ENCODE measurements around the gene USP49. TPM values are rescaled to one million over a fixed set of nuclear protein-coding genes. Genes with fewer than 3 reads are reported as not detected.

The USP49 gene
- total and polyA plus RNA-seq, 2 of the 13 experiments (the other 11 are each of a cell fraction or from before 2014, with no cell fraction given), result 2.9 to 4.3 TPM

- Histone ChIP-seq H2AFZ (ENCODE audit: low read length) (no peak overlapping the region), H3K9me3 (ENCODE audit: low read length) (no peaks in the 10 kb centered on the region), H3K79me2 (ENCODE audit: insufficient read depth, low read length) (no peaks in the 10 kb centered on the region), H3K4me3 (replicated peaks in 1 of 3; ENCODE audit: insufficient read depth in 1 of 3, low read depth in 2 of 3, low read length in 3 of 3) (no peak overlapping the region), H3K4me1 (ENCODE audit: insufficient read depth, low read length) (no peaks in the 10 kb centered on the region), H4K20me1 (ENCODE audit: insufficient read depth, low read length) (no peaks in the 10 kb centered on the region), H3K4me2 (ENCODE audit: low read depth, low read length) (no peak overlapping the region), H3K36me3 (replicated peaks in 1 of 2; ENCODE audit: control insufficient read depth in 1 of 2, insufficient read depth in 2 of 2, low read length in 2 of 2) (peaks cover 9 to 21% of the 10 kb centered on the region in 2 experiments; a peak in 4 of 5 replicates), H3K27ac (ENCODE audit: extremely low read length, insufficient read depth, low read length) (no peak overlapping the region), H3K9ac (ENCODE audit: insufficient read depth, low read depth, low read length) (no peak overlapping the region), H3K27me3 (ENCODE audit: control insufficient read depth in 1 of 2, insufficient read depth in 2 of 2, low read length in 2 of 2) (no peaks in the 10 kb centered on the region)
- no peak for DNase-seq (ENCODE audit: low spot score)
- in situ Hi-C loops (cut with HindIII; ENCODE audit: extremely low pct_ligation_motif_present, low pct_unique_long_range_greater_than_20kb), result no loop called here
- no peak for FAIRE-seq
- no peak for ATAC-seq
- no TSS peak for BruUV-seq (replicated peaks)
- WGBS (ENCODE audit: low lambda C conversion rate), result 96% methylated on average over 68 of the region's 74 CpGs
- POLR2A ChIA-PET, result no interaction called here
- intact Hi-C loops (cut with micrococcal nuclease; ENCODE audit: unreplicated experiment), result no loop called here
- TF ChIP-seq ZNF33A (CRISPR knock-in tag; IDR thresholded peaks at IDR 0.05; ENCODE audit: borderline replicate concordance) (no peak), JUN (CRISPR knock-in tag; IDR thresholded peaks at IDR 0.05) (no peak), KDM6A (CRISPR knock-in tag; IDR thresholded peaks at IDR 0.05; ENCODE audit: low read depth) (no peak)
- TF ChIP-seq, protein P1, sequence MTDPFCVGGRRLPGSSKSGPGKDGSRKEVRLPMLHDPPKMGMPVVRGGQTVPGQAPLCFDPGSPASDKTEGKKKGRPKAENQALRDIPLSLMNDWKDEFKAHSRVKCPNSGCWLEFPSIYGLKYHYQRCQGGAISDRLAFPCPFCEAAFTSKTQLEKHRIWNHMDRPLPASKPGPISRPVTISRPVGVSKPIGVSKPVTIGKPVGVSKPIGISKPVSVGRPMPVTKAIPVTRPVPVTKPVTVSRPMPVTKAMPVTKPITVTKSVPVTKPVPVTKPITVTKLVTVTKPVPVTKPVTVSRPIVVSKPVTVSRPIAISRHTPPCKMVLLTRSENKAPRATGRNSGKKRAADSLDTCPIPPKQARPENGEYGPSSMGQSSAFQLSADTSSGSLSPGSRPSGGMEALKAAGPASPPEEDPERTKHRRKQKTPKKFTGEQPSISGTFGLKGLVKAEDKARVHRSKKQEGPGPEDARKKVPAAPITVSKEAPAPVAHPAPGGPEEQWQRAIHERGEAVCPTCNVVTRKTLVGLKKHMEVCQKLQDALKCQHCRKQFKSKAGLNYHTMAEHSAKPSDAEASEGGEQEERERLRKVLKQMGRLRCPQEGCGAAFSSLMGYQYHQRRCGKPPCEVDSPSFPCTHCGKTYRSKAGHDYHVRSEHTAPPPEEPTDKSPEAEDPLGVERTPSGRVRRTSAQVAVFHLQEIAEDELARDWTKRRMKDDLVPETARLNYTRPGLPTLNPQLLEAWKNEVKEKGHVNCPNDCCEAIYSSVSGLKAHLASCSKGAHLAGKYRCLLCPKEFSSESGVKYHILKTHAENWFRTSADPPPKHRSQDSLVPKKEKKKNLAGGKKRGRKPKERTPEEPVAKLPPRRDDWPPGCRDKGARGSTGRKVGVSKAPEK (CRISPR knock-in tag; IDR thresholded peaks at IDR 0.05; ENCODE audit: borderline replicate concordance), result no peak
- TF ChIP-seq, protein P2, sequence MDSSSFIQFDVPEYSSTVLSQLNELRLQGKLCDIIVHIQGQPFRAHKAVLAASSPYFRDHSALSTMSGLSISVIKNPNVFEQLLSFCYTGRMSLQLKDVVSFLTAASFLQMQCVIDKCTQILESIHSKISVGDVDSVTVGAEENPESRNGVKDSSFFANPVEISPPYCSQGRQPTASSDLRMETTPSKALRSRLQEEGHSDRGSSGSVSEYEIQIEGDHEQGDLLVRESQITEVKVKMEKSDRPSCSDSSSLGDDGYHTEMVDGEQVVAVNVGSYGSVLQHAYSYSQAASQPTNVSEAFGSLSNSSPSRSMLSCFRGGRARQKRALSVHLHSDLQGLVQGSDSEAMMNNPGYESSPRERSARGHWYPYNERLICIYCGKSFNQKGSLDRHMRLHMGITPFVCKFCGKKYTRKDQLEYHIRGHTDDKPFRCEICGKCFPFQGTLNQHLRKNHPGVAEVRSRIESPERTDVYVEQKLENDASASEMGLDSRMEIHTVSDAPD (CRISPR knock-in tag; IDR thresholded peaks at IDR 0.05), result no peak
- CTCF ChIA-PET (ENCODE audit: low intra/inter-chr PET ratio, low total read pairs), result no interaction called here
Measured at GRCh38 chr6:41805830-41806774, 89.1 kb downstream of the USP49 start.
